MM.1S (cell line): ENCODE measurements around the gene PPIF.

Source experiments
- EZH2 ChIP-seq: fragments of 300-600 bp; sonication (generic); optimal IDR thresholded peaks from 2 replicates; pipeline ENCODE3; 2017; ENCODE audit warnings: low read depth, mild to moderate bottlenecking, antibody characterized with exemption, low read length, mixed read lengths
- TF ChIP-seq, protein P1 (sequence below): fragments of 300-600 bp; sonication (generic); IDR thresholded peaks from 2 replicates; pipeline ENCODE4 v1.5.1; 2016; ENCODE audit warnings: antibody characterized with exemption, low read length, mixed read lengths

DNA sequence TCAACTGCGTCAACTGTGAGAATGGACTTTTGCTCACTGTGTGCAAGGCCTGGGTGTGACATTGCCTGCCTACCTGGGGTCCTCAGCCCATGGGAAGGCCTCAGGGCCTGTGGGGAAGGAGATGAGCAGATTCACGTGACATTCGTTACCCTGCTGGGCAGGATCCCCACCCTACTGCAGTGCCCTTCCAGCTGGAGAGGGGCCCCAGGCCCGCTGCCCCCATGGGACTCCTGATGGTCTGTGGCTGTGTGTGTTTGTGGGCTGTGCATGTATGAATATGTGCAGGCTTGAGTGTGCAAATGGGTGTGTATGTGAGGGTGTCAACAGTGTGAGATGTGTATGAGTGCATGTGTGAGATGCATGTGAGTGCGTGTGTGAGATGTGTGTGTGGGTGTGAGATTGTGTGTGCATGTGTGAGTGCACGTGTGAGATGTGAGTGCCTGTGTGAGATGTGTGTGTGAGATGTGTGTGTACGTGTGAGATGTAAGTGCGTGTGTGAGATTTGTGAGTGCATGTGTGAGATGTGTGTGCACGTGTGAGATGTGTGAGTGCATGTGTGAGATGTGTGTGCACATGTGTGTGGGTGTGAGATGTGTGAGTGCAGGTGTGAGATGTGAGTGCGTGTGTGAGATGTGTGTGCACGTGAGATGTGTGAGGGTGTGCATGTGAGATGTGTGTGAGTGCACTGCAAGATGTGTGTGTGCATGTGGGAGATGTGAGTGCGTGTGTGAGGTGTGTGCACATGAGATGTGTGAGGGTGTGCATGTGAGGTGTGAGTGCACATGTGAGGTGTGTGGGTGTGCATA, 29.7 kb downstream of the PPIF start:
- TF ChIP-seq, protein P1, sequence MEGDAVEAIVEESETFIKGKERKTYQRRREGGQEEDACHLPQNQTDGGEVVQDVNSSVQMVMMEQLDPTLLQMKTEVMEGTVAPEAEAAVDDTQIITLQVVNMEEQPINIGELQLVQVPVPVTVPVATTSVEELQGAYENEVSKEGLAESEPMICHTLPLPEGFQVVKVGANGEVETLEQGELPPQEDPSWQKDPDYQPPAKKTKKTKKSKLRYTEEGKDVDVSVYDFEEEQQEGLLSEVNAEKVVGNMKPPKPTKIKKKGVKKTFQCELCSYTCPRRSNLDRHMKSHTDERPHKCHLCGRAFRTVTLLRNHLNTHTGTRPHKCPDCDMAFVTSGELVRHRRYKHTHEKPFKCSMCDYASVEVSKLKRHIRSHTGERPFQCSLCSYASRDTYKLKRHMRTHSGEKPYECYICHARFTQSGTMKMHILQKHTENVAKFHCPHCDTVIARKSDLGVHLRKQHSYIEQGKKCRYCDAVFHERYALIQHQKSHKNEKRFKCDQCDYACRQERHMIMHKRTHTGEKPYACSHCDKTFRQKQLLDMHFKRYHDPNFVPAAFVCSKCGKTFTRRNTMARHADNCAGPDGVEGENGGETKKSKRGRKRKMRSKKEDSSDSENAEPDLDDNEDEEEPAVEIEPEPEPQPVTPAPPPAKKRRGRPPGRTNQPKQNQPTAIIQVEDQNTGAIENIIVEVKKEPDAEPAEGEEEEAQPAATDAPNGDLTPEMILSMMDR, result no peak
- no peak for TF ChIP-seq EZH2
